Mesenchymal stem cell (in vitro differentiated cells and primary cell): Measurements from ENCODE around the gene C2CD2.
A peak's percentile ranks its signal among the peaks of the same experiment; 100 is the strongest.

Experiments used
- DNase-seq: peaks from one replicate; pipeline ENCODE4 v3.0.0-alpha.2; 2013
- H2AFZ ChIP-seq: one replicate; pipeline ENCODE4 v1.6.1; 2013; ENCODE audit warnings: low read depth, mild to moderate bottlenecking, control low read depth, inconsistent platforms, low read length, moderate library complexity
- H2AK5ac ChIP-seq: 2 replicates; pipeline ENCODE4 v1.6.1; 2013; ENCODE audit warnings: low read length, moderate library complexity, mild to moderate bottlenecking, inconsistent platforms; ENCODE audit not compliant: severe bottlenecking
- H2BK120ac ChIP-seq: one replicate; pipeline ENCODE4 v1.6.1; 2013; ENCODE audit warnings: low read depth, mild to moderate bottlenecking, inconsistent platforms, low read length, moderate library complexity
- H2BK12ac ChIP-seq, 2 experiments: one replicate each; pipeline ENCODE4 v1.6.1; 2013; ENCODE audit warnings: inconsistent platforms in 2 of 2, low read length in 2 of 2, mild to moderate bottlenecking in 2 of 2, moderate library complexity in 2 of 2, control low read depth in 1 of 2
- H2BK15ac ChIP-seq: one replicate; pipeline ENCODE4 v1.6.1; 2013; ENCODE audit warnings: mild to moderate bottlenecking, low read depth, inconsistent platforms; ENCODE audit not compliant: poor library complexity, severe bottlenecking
- H2BK5ac ChIP-seq: 2 replicates; pipeline ENCODE4 v1.6.1; 2013; ENCODE audit warnings: low read depth, mild to moderate bottlenecking, low read length, control low read depth, inconsistent platforms; ENCODE audit not compliant: poor library complexity, severe bottlenecking
- H3K14ac ChIP-seq, 2 experiments: one replicate each; pipeline ENCODE4 v1.6.1; 2013; ENCODE audit warnings: inconsistent platforms in 2 of 2, low read length in 2 of 2, control low read depth in 1 of 2, mild to moderate bottlenecking in 1 of 2, moderate library complexity in 1 of 2
- H3K18ac ChIP-seq, 2 experiments: one replicate each; pipeline ENCODE4 v1.6.1; 2013; ENCODE audit warnings: inconsistent platforms in 2 of 2, low read length in 2 of 2, control low read depth in 1 of 2, low read depth in 1 of 2, mild to moderate bottlenecking in 1 of 2
- H3K23ac ChIP-seq, 2 experiments: one replicate each; pipeline ENCODE4 v1.6.1; 2013; ENCODE audit warnings: inconsistent platforms in 2 of 2, low read length in 2 of 2, mild to moderate bottlenecking in 2 of 2, moderate library complexity in 2 of 2, control low read depth in 1 of 2
- H3K27ac ChIP-seq: 2 replicates; pipeline ENCODE4 v1.5.1; 2013; ENCODE audit warnings: mild to moderate bottlenecking, moderate library complexity, low read length, control low read depth, inconsistent platforms; ENCODE audit not compliant: poor library complexity, severe bottlenecking
- H3K27me3 ChIP-seq, 2 experiments: 2 replicates each; pipeline versions ENCODE4 v1.6.1 to v1.7.0; 2013; ENCODE audit warnings: low read length in 2 of 2, mild to moderate bottlenecking in 2 of 2, moderate library complexity in 2 of 2, control low read depth in 1 of 2, inconsistent platforms in 1 of 2; ENCODE audit not compliant: control insufficient read depth in 1 of 2, insufficient read depth in 1 of 2
- H3K36me3 ChIP-seq, 2 experiments: 2 replicates each; pipeline versions ENCODE4 v1.6.1 to v1.7.0; 2013; ENCODE audit warnings: low read length in 2 of 2, control low read depth in 1 of 2, inconsistent platforms in 1 of 2, low read depth in 1 of 2, mild to moderate bottlenecking in 1 of 2; ENCODE audit not compliant: insufficient read depth in 2 of 2, control insufficient read depth in 1 of 2
- H3K4ac ChIP-seq, 2 experiments: one replicate each; pipeline ENCODE4 v1.6.1; 2013; ENCODE audit warnings: inconsistent platforms in 2 of 2, low read length in 2 of 2, mild to moderate bottlenecking in 2 of 2, moderate library complexity in 2 of 2, control low read depth in 1 of 2, low read depth in 1 of 2
- H3K4me1 ChIP-seq: 2 replicates; pipeline ENCODE4 v1.6.1; 2013; ENCODE audit warnings: low read depth, low read length, control low read depth; ENCODE audit not compliant: control insufficient read depth, insufficient read depth
- H3K4me2 ChIP-seq: 2 replicates; pipeline ENCODE4 v1.6.1; 2013; ENCODE audit warnings: low read length, mild to moderate bottlenecking, inconsistent platforms; ENCODE audit not compliant: poor library complexity, severe bottlenecking
- H3K4me3 ChIP-seq, 2 experiments: 2 replicates each; pipeline versions ENCODE4 v1.5.1 to v1.7.0; 2013; ENCODE audit warnings: low read length in 2 of 2, mild to moderate bottlenecking in 2 of 2, control low read depth in 1 of 2, low read depth in 1 of 2; ENCODE audit not compliant: insufficient read depth in 1 of 2
- H3K79me1 ChIP-seq: replicated peaks from 2 replicates; pipeline ENCODE4 v1.6.1; 2013; ENCODE audit warnings: mild to moderate bottlenecking, control low read depth, low read length, inconsistent platforms; ENCODE audit not compliant: poor library complexity, severe bottlenecking
- H3K9ac ChIP-seq: 2 replicates; pipeline ENCODE4 v1.7.0; 2013; ENCODE audit warnings: mild to moderate bottlenecking, low read length, moderate library complexity
- H3K9me3 ChIP-seq: 2 replicates; pipeline ENCODE4 v1.7.0; 2013; ENCODE audit warnings: mild to moderate bottlenecking, low read length; ENCODE audit not compliant: control insufficient read depth
- H4K8ac ChIP-seq: one replicate; pipeline ENCODE4 v1.6.1; 2013; ENCODE audit warnings: inconsistent platforms, mild to moderate bottlenecking, low read length, moderate library complexity
- H4K91ac ChIP-seq: one replicate; pipeline ENCODE4 v1.6.1; 2013; ENCODE audit warnings: mild to moderate bottlenecking, low read length, inconsistent platforms
- WGBS: methylation state at CpG from one replicate; pipeline ENCODE4 v1.1.7; 2013; ENCODE audit warnings: mixed read lengths; 5-methylcytosine and 5-hydroxymethylcytosine counted together

Gene C2CD2

DNA sequence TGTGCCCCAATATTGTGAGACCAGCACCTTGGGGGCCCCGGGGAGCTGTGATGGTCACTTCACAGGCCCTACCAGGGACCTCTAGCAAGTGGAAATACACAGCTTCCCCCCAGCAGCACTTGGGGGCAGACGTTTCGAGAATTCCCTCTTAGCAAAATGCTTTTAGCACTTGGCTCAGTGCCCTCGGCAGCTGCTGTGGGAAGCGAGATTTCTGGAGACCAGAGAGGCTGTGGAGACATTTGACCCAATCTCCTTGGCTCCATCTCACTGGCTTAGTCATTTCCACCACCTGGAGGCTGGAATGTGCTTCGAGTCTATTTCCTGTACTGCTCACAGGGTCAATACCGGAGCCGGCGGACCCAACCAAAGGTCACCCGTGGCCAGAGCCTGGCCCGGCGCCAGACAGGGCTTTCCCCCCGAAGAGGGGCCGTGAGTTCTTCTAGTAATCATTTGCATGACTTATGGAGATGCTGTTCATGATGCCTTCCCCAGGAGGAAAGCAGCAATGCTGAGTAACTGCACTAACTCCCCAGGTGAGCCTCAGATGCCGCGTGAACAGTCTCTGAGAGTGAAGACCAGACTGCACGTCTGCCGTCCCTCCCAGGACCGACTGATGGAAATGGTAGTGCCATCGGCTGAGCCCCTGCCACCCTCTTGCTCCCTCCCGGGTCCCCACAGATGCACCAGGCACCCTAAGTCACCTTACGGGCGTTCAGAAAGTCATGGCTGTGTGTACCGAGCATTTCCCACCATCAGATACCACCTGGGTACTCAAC, 4.4 kb upstream of the C2CD2 start:
- Histone ChIP-seq H3K27ac (peak overlapping the region; percentile 87), H2AFZ (peak overlapping the region; percentile 36), H2BK120ac (no peak overlapping the region), H3K4me1 (peaks cover 38% of the 10 kb centered on the region), H3K27me3 (no peaks in the 10 kb centered on the region), H3K4ac (peak overlapping the region; percentile 38 to 83), H3K18ac (peak overlapping the region; percentile 66 to 82), H3K9ac (peak overlapping the region; percentile 63), H4K91ac (peak overlapping the region; percentile 93), H3K4me2 (no peak overlapping the region), H2AK5ac (peak overlapping the region; percentile 15), H3K23ac (peak overlapping the region in 1 of 2 experiments; percentile 48), H3K79me1 (no peaks in the 10 kb centered on the region), H3K36me3 (no peaks in the 10 kb centered on the region), H3K14ac (no peak overlapping the region), H3K4me3 (no peak overlapping the region), H2BK12ac (peak overlapping the region; percentile 80 to 94), H2BK5ac (peak overlapping the region; percentile 75), H2BK15ac (peak overlapping the region; percentile 21), H3K9me3 (no peaks in the 10 kb centered on the region), H4K8ac (peak overlapping the region; percentile 71)
- WGBS, result 41% methylated on average over 24 of the region's 24 CpGs
- peak; percentile 94 for DNase-seq

DNA sequence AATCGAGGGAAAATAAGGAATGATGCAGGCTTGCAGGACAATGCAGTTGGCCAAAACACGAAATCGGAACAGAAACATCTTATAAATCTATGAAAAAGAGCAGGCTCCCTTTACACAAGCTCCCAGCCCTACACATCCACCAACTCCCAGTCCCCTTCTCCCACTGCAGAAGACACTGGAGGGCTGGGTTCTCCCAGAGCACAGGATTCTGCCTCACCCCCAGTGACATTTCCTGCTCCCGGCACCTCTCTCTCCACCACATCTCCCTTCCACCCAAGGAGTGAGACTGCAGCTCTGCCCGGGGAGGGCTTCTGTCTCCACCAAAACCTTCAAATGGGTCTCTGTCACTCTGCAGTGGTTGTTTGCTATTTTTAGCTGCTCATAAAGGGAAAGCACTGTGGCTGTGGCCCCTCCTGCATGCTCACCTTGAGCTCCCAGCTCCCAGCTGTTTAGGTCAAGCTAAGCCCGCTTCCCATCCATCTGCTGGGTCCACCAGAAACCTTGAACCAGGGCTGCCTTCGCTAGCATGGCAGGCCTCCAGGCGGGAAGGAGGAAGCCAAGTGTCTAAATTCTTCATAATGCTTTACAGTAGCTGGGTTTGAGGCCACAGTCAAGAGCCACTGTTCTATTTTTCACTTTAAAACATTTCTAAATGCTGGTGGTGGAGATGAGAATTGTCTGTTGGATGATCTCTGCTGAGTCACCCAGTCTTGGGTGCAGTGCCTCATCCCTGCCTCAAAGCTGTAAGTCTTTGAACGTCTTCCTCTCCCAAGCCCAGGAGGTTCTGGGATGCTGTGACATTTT, 3.3 kb upstream of the C2CD2 start:
- H3K9ac ChIP-seq, result peak overlapping the region; percentile 63
- peak overlapping the region; percentile 6 for H2BK5ac ChIP-seq
- peak overlapping the region in 1 of 2 experiments; percentile 6 for H3K23ac ChIP-seq
- H3K36me3 ChIP-seq, result no peaks in the 10 kb centered on the region
- peak overlapping the region in 1 of 2 experiments; percentile 48 for H3K14ac ChIP-seq
- peaks cover 47% of the 10 kb centered on the region for H3K4me1 ChIP-seq
- peak overlapping the region; percentile 29 for H2AK5ac ChIP-seq
- H3K27me3 ChIP-seq, result no peaks in the 10 kb centered on the region
- DNase-seq, result peak; percentile 85
- no peak overlapping the region for H3K4me2 ChIP-seq
- peak overlapping the region; percentile 77 for H2BK120ac ChIP-seq
- H2AFZ ChIP-seq, result no peak overlapping the region
- peak overlapping the region; percentile 40 to 44 for H3K18ac ChIP-seq
- H4K8ac ChIP-seq, result peak overlapping the region; percentile 67
- peak overlapping the region; percentile 44 for H2BK15ac ChIP-seq
- peak overlapping the region; percentile 8 to 71 for H3K4ac ChIP-seq
- H3K27ac ChIP-seq, result peak overlapping the region; percentile 46
- H2BK12ac ChIP-seq, result peak overlapping the region; percentile 23 to 60
- H4K91ac ChIP-seq, result peak overlapping the region; percentile 19
- H3K4me3 ChIP-seq, result no peak overlapping the region
- 81% methylated on average over 7 of the region's 9 CpGs for WGBS
- H3K9me3 ChIP-seq, result no peaks in the 10 kb centered on the region
- H3K79me1 ChIP-seq, result peaks cover 8% of the 10 kb centered on the region

- H3K27me3 ChIP-seq, result no peaks in the 10 kb centered on the region
- H2BK15ac ChIP-seq, result no peak overlapping the region
- peak overlapping the region; percentile 47 for H2AK5ac ChIP-seq
- no peak for DNase-seq
- H3K4me3 ChIP-seq, result no peak overlapping the region
- peak overlapping the region in 1 of 2 experiments; percentile 29 for H3K4ac ChIP-seq
- H3K9ac ChIP-seq, result no peak overlapping the region
- no peak overlapping the region for H2AFZ ChIP-seq
- H2BK120ac ChIP-seq, result no peak overlapping the region
- WGBS, result 99% methylated on average over 7 of the region's 10 CpGs
- H2BK5ac ChIP-seq, result no peak overlapping the region
- peak overlapping the region; percentile 45 for H4K8ac ChIP-seq
- H2BK12ac ChIP-seq, result peak overlapping the region; percentile 15 to 56
- no peaks in the 10 kb centered on the region for H3K9me3 ChIP-seq
- peak overlapping the region; percentile 18 for H4K91ac ChIP-seq
- no peak overlapping the region for H3K23ac ChIP-seq
- H3K27ac ChIP-seq, result no peak overlapping the region
- no peak overlapping the region for H3K14ac ChIP-seq
- peak overlapping the region in 1 of 2 experiments; percentile 30 for H3K18ac ChIP-seq
- H3K36me3 ChIP-seq, result peaks cover 0 to 6% of the 10 kb centered on the region in 2 experiments
- no peak overlapping the region for H3K4me2 ChIP-seq
- H3K79me1 ChIP-seq, result peaks cover 22% of the 10 kb centered on the region
- H3K4me1 ChIP-seq, result peaks cover 58% of the 10 kb centered on the region
Measured at GRCh38 chr21:41955516-41955915, 1.7 kb upstream of the C2CD2 start.
